Peyer's patch (tissue), 4 donors: ENCODE data around the gene LSP1.

Source experiments
- POLR2A ChIP-seq, 2 donors: fragments of 450-650 bp; IDR thresholded peaks; one replicate each; pipeline ENCODE4 v1.5.1; 2017; ENCODE audit warnings: antibody characterized with exemption in 2 of 2, mild to moderate bottlenecking in 2 of 2, moderate library complexity in 2 of 2
- TF ChIP-seq, protein P1 (sequence below), 6 experiments: fragments of 450-650 bp in 4 of 6; fragments of 200-600 bp in 2 of 6; sonication (generic) in 1 of 6; IDR thresholded peaks; one replicate each; pipeline ENCODE4 v1.5.1; 2017 to 2019; ENCODE audit warnings: antibody characterized with exemption in 6 of 6, mild to moderate bottlenecking in 3 of 6, moderate library complexity in 1 of 6

DNA sequence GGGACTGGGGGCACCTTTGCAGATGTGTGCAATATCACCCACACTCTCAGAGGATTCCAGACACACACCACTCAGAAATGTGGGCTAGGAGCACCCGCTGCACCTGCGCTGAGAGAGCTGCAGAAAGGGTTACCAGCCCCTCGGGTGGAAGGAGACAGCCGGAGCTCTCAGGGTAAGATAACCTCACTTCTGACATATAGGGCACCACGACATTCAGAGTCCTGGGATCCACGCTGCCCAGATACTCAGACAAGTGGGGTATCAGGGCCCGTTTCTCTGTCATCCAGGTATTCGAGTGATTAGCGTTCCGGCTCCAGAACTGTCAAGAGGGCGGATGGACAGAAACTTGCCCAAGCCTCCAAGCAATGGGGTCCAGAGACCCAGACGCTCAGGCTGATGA, 24.3 kb upstream of the LSP1 start:
- TF ChIP-seq, protein P1, sequence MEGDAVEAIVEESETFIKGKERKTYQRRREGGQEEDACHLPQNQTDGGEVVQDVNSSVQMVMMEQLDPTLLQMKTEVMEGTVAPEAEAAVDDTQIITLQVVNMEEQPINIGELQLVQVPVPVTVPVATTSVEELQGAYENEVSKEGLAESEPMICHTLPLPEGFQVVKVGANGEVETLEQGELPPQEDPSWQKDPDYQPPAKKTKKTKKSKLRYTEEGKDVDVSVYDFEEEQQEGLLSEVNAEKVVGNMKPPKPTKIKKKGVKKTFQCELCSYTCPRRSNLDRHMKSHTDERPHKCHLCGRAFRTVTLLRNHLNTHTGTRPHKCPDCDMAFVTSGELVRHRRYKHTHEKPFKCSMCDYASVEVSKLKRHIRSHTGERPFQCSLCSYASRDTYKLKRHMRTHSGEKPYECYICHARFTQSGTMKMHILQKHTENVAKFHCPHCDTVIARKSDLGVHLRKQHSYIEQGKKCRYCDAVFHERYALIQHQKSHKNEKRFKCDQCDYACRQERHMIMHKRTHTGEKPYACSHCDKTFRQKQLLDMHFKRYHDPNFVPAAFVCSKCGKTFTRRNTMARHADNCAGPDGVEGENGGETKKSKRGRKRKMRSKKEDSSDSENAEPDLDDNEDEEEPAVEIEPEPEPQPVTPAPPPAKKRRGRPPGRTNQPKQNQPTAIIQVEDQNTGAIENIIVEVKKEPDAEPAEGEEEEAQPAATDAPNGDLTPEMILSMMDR (IDR thresholded peaks at IDR 0.05) = no peak
- TF ChIP-seq POLR2A (IDR thresholded peaks at IDR 0.05) = no peak
